DND-41 (cell line): Measurements from ENCODE around the gene TFCP2L1.
"Not testable (repeated sequence)": the region's sequence is repeated elsewhere in the genome, so short reads cannot be mapped to it uniquely, and the experiment has no call there.

ENCODE experiments used
- EZH2 ChIP-seq: IDR thresholded peaks from 3 replicates; pipeline ENCODE4 v1.6.1; 2012; ENCODE audit warnings: borderline replicate concordance, low read depth, mild to moderate bottlenecking, moderate library complexity, low read length, inconsistent platforms; ENCODE audit not compliant: severe bottlenecking
- TF ChIP-seq, protein P1 (sequence below): IDR thresholded peaks from 2 replicates; pipeline ENCODE4 v1.5.1; 2012; ENCODE audit warnings: borderline replicate concordance, low read length, moderate library complexity, mild to moderate bottlenecking; ENCODE audit not compliant: poor library complexity, severe bottlenecking; ENCODE audit errors: extremely low read depth

DNA sequence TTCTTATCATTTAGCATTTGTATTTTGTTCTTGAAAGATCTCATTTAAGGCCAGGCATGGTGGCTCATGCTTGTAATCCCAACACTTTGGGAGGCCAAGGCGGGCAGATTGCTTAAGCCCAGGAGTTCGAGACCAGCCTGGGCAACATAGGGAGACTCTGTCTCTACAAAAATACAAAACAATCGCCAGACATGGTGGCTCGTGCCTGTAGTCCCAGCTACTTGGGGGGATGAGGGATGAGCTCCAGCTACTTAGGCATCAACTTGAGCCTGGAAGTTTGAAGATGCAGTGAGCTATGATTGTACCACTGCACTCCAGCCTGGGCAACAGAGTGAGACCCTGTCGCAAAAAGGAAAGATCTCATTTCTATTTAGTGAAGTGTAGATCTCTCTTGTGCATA lies 12.9 kb upstream of the TFCP2L1 start:
- TF ChIP-seq, protein P1, sequence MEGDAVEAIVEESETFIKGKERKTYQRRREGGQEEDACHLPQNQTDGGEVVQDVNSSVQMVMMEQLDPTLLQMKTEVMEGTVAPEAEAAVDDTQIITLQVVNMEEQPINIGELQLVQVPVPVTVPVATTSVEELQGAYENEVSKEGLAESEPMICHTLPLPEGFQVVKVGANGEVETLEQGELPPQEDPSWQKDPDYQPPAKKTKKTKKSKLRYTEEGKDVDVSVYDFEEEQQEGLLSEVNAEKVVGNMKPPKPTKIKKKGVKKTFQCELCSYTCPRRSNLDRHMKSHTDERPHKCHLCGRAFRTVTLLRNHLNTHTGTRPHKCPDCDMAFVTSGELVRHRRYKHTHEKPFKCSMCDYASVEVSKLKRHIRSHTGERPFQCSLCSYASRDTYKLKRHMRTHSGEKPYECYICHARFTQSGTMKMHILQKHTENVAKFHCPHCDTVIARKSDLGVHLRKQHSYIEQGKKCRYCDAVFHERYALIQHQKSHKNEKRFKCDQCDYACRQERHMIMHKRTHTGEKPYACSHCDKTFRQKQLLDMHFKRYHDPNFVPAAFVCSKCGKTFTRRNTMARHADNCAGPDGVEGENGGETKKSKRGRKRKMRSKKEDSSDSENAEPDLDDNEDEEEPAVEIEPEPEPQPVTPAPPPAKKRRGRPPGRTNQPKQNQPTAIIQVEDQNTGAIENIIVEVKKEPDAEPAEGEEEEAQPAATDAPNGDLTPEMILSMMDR, result not testable (repeated sequence)
- TF ChIP-seq EZH2, result not testable (repeated sequence)
